SU-DHL-6 (cell line): ENCODE measurements around the gene KRTAP5-6.

ENCODE experiments used
- H2AFZ ChIP-seq: fragments of 200-600 bp; sonication (generic); 2 replicates; pipeline ENCODE4 v1.6.1; 2014; ENCODE audit warnings: low read depth, mild to moderate bottlenecking, moderate library complexity, mixed read lengths, antibody characterized with exemption, low read length; ENCODE audit not compliant: severe bottlenecking
- H3F3A ChIP-seq: fragments of 200-600 bp; shearing (Covaris generic); 2 replicates; pipeline ENCODE4 v1.6.0; 2016; ENCODE audit warnings: antibody characterized with exemption, mild to moderate bottlenecking; ENCODE audit not compliant: insufficient read depth
- H3K27ac ChIP-seq: fragments of 200-600 bp; sonication (generic); 2 replicates; pipeline ENCODE4 v1.5.1; 2016; ENCODE audit warnings: low read depth, mild to moderate bottlenecking, low read length, moderate library complexity, mixed read lengths
- H3K27me3 ChIP-seq: fragments of 200-600 bp; sonication (generic), shearing (Covaris generic); 2 replicates; pipeline ENCODE4 v1.6.0; 2014; ENCODE audit warnings: mild to moderate bottlenecking, low read length
- H3K36me3 ChIP-seq: fragments of 200-600 bp; sonication (generic); 2 replicates; pipeline ENCODE4 v1.6.1; 2014; ENCODE audit warnings: mild to moderate bottlenecking, low read length, mixed read lengths
- H3K4me2 ChIP-seq: fragments of 300-600, 200-600 bp; shearing (Covaris generic), sonication (generic); 2 replicates; pipeline ENCODE4 v1.6.0; 2014; ENCODE audit warnings: low read length, low read depth, mild to moderate bottlenecking; ENCODE audit not compliant: poor library complexity, severe bottlenecking
- H3K4me3 ChIP-seq: fragments of 200-600 bp; sonication (generic); 2 replicates; pipeline ENCODE4 v1.5.1; 2014; ENCODE audit warnings: antibody characterized with exemption, low read length, mild to moderate bottlenecking, mixed read lengths; ENCODE audit not compliant: insufficient read depth, poor library complexity, severe bottlenecking
- H3K79me2 ChIP-seq: fragments of 200-600 bp; sonication (generic); 2 replicates; pipeline ENCODE4 v1.6.1; 2014; ENCODE audit warnings: mild to moderate bottlenecking, low read length, moderate library complexity; ENCODE audit not compliant: insufficient read depth
- H3K9ac ChIP-seq: fragments of 200-600 bp; sonication (generic); 2 replicates; pipeline ENCODE4 v1.7.0; 2014; ENCODE audit warnings: mild to moderate bottlenecking, low read length
- H3K9me2 ChIP-seq: fragments of 200-600 bp; sonication (generic); replicated peaks from 2 replicates; pipeline ENCODE4 v1.6.1; 2014; ENCODE audit warnings: low read length; ENCODE audit not compliant: insufficient read depth
- H3K9me3 ChIP-seq: fragments of 200-600 bp; sonication (generic); 2 replicates; pipeline ENCODE4 v1.6.1; 2014; ENCODE audit warnings: low read length, mixed read lengths; ENCODE audit not compliant: insufficient read depth
- H4K20me1 ChIP-seq: fragments of 200-600 bp; sonication (generic); 2 replicates; pipeline ENCODE4 v1.6.1; 2014; ENCODE audit warnings: low read depth, mild to moderate bottlenecking, antibody characterized with exemption, low read length, moderate library complexity, mixed read lengths
- EZH2phosphoT487 ChIP-seq: fragments of 200-600 bp; sonication (generic), shearing (Covaris generic); conservative IDR thresholded peaks from 2 replicates; pipeline ENCODE4 v1.6.1; 2018; ENCODE audit warnings: mild to moderate bottlenecking, antibody characterized with exemption, low read length, moderate library complexity, mixed read lengths
- TF ChIP-seq, protein P1 (sequence below): fragments of 200-600 bp; sonication (generic); IDR thresholded peaks from one replicate; pipeline ENCODE4 v1.5.1; 2017; ENCODE audit warnings: antibody characterized with exemption, mild to moderate bottlenecking, low read length, moderate library complexity; ENCODE audit not compliant: insufficient read depth, poor library complexity, severe bottlenecking

Gene KRTAP5-6

DNA sequence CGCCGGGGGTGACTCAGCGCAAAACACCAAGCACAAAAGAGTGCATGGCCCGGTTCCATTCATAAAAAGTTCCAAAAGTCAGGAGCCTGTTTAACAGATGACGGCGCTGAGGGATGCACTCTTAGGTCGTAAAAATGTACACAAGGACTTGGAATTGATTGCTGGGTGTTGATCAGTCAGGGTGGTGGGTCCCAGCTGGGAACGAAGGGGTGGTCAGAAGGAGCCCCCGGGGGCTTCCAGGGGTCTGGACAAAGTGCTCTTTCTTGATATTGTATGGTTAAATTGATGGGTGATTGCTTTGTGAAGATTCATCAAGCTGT lies 32.7 kb downstream of the KRTAP5-6 start:
- Histone ChIP-seq H3K27ac (no peak overlapping the region), H3K27me3 (no peaks in the 10 kb centered on the region)

GRCh38 chr11:1730059-1730629 lies 33.1 kb downstream of the KRTAP5-6 start:
- Histone ChIP-seq H3K4me2 (no peak overlapping the region), H3F3A (no peaks in the 10 kb centered on the region), H3K9me3 (no peaks in the 10 kb centered on the region), H4K20me1 (no peaks in the 10 kb centered on the region), H3K36me3 (no peaks in the 10 kb centered on the region), H3K27ac (no peak overlapping the region), H3K79me2 (no peaks in the 10 kb centered on the region), H3K4me3 (no peak overlapping the region), H3K9ac (no peak overlapping the region), H2AFZ (no peak overlapping the region), H3K27me3 (no peaks in the 10 kb centered on the region), H3K9me2 (no peaks in the 10 kb centered on the region)
- TF ChIP-seq EZH2phosphoT487: no peak
- TF ChIP-seq, protein P1, sequence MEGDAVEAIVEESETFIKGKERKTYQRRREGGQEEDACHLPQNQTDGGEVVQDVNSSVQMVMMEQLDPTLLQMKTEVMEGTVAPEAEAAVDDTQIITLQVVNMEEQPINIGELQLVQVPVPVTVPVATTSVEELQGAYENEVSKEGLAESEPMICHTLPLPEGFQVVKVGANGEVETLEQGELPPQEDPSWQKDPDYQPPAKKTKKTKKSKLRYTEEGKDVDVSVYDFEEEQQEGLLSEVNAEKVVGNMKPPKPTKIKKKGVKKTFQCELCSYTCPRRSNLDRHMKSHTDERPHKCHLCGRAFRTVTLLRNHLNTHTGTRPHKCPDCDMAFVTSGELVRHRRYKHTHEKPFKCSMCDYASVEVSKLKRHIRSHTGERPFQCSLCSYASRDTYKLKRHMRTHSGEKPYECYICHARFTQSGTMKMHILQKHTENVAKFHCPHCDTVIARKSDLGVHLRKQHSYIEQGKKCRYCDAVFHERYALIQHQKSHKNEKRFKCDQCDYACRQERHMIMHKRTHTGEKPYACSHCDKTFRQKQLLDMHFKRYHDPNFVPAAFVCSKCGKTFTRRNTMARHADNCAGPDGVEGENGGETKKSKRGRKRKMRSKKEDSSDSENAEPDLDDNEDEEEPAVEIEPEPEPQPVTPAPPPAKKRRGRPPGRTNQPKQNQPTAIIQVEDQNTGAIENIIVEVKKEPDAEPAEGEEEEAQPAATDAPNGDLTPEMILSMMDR: no peak

More for the DNA sequence above, 32.7 kb downstream of the KRTAP5-6 start:
- H3K4me3 ChIP-seq: no peak overlapping the region
- H3K79me2 ChIP-seq: no peaks in the 10 kb centered on the region
- H3K36me3 ChIP-seq: no peaks in the 10 kb centered on the region
- no peaks in the 10 kb centered on the region for H3K9me2 ChIP-seq
- H4K20me1 ChIP-seq: no peaks in the 10 kb centered on the region
- no peaks in the 10 kb centered on the region for H3F3A ChIP-seq
- H3K4me2 ChIP-seq: no peak overlapping the region
- no peak overlapping the region for H2AFZ ChIP-seq
- H3K9ac ChIP-seq: no peak overlapping the region
- TF ChIP-seq, protein P1: no peak
- no peak for TF ChIP-seq EZH2phosphoT487
- no peaks in the 10 kb centered on the region for H3K9me3 ChIP-seq

DNA sequence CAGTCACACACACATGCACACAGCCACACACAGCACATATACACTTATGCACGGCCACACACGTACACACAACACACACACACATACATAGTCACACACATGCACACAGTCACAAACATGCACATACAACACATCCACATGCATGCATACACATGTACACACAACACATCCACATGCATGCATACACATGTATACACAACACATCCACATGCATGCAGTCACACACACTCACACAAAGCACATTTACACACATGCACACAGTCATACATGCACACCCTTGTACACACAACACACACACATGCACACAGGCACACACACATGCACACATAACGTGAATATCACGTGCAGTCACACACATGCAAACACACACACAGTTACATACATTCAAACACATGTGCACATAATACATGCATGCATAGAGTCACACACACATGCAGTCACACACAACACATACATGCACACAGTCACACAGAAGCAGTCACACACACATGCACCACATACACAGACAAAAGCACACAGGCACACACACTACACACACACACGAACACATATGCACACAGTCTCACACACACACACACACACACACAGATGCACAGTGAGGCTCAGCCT lies 34.6 kb downstream of the KRTAP5-6 start:
- no peaks in the 10 kb centered on the region for H3K36me3 ChIP-seq
- H3K9me2 ChIP-seq: no peaks in the 10 kb centered on the region
- H2AFZ ChIP-seq: no peak overlapping the region
- H3K27me3 ChIP-seq: no peaks in the 10 kb centered on the region
- no peak overlapping the region for H3K9ac ChIP-seq
- TF ChIP-seq EZH2phosphoT487: no peak
- TF ChIP-seq, protein P1: no peak
- H3K4me3 ChIP-seq: no peak overlapping the region
- H3F3A ChIP-seq: no peaks in the 10 kb centered on the region
- H3K27ac ChIP-seq: no peak overlapping the region
- no peak overlapping the region for H3K4me2 ChIP-seq
- H4K20me1 ChIP-seq: no peaks in the 10 kb centered on the region
- H3K9me3 ChIP-seq: peaks cover 5% of the 10 kb centered on the region; the same call in 1 of the 2 replicates
- no peaks in the 10 kb centered on the region for H3K79me2 ChIP-seq
